GM19238 (cell line): ENCODE data around the gene MPST.

ENCODE experiments used
- DNase-seq: peaks from one replicate; pipeline ENCODE4 v3.0.0; 2011; ENCODE audit warnings: low spot score; ENCODE audit not compliant: insufficient read length

The MPST gene

GRCh38 chr22:37000676-37001534 lies 18.6 kb upstream of the MPST start:
- no peak for DNase-seq

- no peak for DNase-seq
Observed at GRCh38 chr22:37001826-37002225, 17.7 kb upstream of the MPST start.

- no peak for DNase-seq
Observed at GRCh38 chr22:37002633-37003032, 16.9 kb upstream of the MPST start.

- no peak for DNase-seq
Observed at GRCh38 chr22:37007651-37008050, 11.9 kb upstream of the MPST start.

- no peak for DNase-seq
Observed at GRCh38 chr22:37008365-37008764, 11.2 kb upstream of the MPST start.

GRCh38 chr22:37009490-37009889 lies 10.1 kb upstream of the MPST start:
- no peak for DNase-seq

GRCh38 chr22:37010174-37010573 lies 9.4 kb upstream of the MPST start:
- DNase-seq: no peak

- DNase-seq: no peak
Observed at GRCh38 chr22:37010976-37011375, 8.6 kb upstream of the MPST start.

- DNase-seq: no peak
Observed at GRCh38 chr22:37011472-37011871, 8.1 kb upstream of the MPST start.

- DNase-seq: no peak
Observed at GRCh38 chr22:37012262-37012904, 7.2 kb upstream of the MPST start.

- no peak for DNase-seq
Observed at GRCh38 chr22:37012956-37013355, 6.6 kb upstream of the MPST start.

GRCh38 chr22:37014415-37014806 lies 5.1 kb upstream of the MPST start:
- no peak for DNase-seq

GRCh38 chr22:37014835-37015586 lies 4.5 kb upstream of the MPST start:
- no peak for DNase-seq

- no peak for DNase-seq
Observed at GRCh38 chr22:37015587-37015878, 4.0 kb upstream of the MPST start.

GRCh38 chr22:37016134-37016910 lies 3.2 kb upstream of the MPST start:
- no peak for DNase-seq

- no peak for DNase-seq
Observed at GRCh38 chr22:37017356-37017755, 2.2 kb upstream of the MPST start.

GRCh38 chr22:37018086-37018814 lies 1.3 kb upstream of the MPST start:
- no peak for DNase-seq

- DNase-seq: no peak
Observed at GRCh38 chr22:37018815-37019308, 680 bp upstream of the MPST start.

GRCh38 chr22:37020192-37020479 lies 594 bp downstream of the MPST start:
- DNase-seq: no peak

GRCh38 chr22:37021041-37021440 lies 1.5 kb downstream of the MPST start:
- DNase-seq: no peak
